ENCODE measurements around the gene HLCS.

HLCS gene

DNA sequence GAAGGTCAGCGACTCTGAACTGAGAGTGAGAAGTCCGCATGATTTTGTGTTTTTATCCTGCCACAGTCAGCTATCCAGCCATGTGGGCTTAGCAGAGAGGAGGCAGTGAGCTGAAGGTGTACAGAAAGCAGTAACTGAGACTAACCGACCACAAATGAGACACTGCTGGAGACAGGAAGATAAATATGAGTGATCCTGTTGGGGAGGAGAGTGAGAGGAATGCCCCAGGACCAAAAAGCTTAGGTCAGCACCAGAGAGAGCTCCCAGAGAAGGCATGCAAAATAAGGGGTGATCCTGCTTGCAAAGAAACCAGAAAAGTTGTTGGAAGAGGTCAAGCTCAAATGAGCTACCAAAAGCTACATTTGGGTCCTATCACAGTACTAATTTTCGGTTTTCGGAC is 63.7 kb downstream of the HLCS start:
- ATAC-seq (no peak), DNase-seq (no peak)
- Mint-ChIP-seq H3K9me3 (no peaks in the 10 kb centered on the region), H3K27me3 (no peaks in the 10 kb centered on the region), H3K27ac (no peak overlapping the region), H3K4me1 (peaks cover 2% of the 10 kb centered on the region), H3K4me3 (no peak overlapping the region), H3K36me3 (ENCODE audit: low read depth) (no peaks in the 10 kb centered on the region)

DNA sequence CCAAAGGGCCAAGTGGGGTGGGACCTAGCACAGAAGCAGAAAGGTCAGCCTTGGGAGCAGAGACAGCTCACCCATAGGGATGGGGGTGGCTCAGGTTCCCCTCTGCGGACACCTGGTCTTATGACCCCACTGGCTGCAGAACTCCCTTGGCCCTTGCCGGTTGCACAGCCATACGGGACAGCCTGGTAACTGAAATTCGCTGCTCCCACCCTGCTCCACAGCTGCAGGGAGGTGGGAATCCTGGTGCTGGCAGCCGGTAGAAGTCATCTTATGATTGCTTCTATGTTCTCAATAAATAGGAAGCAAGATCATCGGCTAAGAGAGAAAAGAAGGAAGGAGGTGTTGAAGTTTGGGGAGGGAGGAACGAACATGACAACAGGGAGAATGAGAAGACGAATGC is 64.1 kb downstream of the HLCS start:
- no peak for ATAC-seq
- no peak for DNase-seq
- Mint-ChIP-seq H3K9me3 (no peaks in the 10 kb centered on the region), H3K27me3 (no peaks in the 10 kb centered on the region), H3K4me1 (peaks cover 2% of the 10 kb centered on the region), H3K4me3 (no peak overlapping the region), H3K36me3 (ENCODE audit: low read depth) (peaks cover under 1% of the 10 kb centered on the region), H3K27ac (no peak overlapping the region)

DNA sequence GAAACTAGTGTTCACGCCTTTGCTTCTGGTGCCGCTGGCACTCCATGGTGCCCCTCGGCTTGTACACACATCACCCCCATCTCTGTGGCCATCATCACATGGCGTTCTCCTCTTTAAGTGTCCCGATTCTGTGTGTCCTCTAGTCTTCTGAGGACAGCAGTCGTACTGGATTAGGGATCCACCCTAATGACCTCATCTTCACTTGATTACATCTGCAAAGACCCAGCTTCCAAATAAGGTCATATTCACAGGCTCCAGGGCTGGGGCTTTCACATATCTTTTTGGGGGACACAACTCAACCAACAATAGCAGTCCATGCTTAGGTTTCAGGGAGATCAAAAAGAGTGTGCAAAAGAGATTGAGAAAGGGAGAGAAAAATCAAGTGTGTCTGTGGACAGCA is 64.9 kb downstream of the HLCS start:
- ATAC-seq (no peak), DNase-seq (no peak)
- H3K27me3 Mint-ChIP-seq: no peaks in the 10 kb centered on the region
- peaks cover 5% of the 10 kb centered on the region for H3K36me3 Mint-ChIP-seq (ENCODE audit: low read depth)
- peaks cover 2% of the 10 kb centered on the region for H3K4me1 Mint-ChIP-seq
- no peak overlapping the region for H3K27ac Mint-ChIP-seq
- no peaks in the 10 kb centered on the region for H3K9me3 Mint-ChIP-seq
- no peak overlapping the region for H3K4me3 Mint-ChIP-seq

DNA sequence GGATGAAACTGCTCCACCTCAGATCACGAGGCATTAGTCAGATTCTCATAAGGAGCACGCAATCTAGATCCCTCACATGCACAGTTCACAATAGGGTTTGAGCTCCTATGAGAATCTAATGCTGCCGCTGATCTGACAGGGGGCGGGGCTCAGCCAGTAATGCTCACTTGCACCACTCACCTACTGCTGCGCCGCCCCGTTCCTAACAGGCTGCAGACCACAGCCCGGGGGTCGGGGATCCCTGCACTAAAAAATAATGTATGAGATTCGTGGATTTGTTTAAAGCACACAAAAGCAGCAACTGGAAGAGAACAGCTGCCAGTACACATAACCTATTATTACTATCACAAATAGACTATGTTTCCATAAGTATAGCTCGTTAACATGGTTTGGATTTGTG is 72.9 kb downstream of the HLCS start:
- DNase-seq (no peak), ATAC-seq (no peak)
- Mint-ChIP-seq H3K4me3 (no peak overlapping the region), H3K36me3 (ENCODE audit: low read depth) (peaks cover 28% of the 10 kb centered on the region), H3K4me1 (no peaks in the 10 kb centered on the region), H3K27me3 (no peaks in the 10 kb centered on the region), H3K9me3 (no peaks in the 10 kb centered on the region), H3K27ac (no peak overlapping the region)

DNA sequence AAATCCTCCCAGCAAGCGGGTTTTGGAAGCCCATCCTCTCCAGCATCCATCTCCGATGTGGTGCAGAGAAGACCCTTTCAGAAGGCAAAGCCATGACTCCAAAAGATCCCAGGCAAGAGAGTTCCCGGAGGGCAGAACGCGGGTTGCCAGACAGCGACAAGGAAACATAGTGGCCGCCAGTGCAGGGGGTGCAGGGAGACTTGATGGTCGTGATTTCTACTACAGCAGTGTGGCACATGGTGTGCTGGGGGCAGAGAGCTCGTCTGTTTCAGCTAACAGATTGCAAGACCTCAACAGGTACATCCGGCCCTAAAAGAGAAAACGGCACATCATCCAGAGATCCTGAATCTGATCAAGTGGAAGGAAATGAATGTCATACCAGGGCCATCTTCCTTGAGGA is 74.3 kb downstream of the HLCS start:
- H3K4me1 Mint-ChIP-seq: no peaks in the 10 kb centered on the region
- H3K4me3 Mint-ChIP-seq: no peak overlapping the region
- ATAC-seq (no peak), DNase-seq (no peak)
- peaks cover 27% of the 10 kb centered on the region for H3K36me3 Mint-ChIP-seq (ENCODE audit: low read depth)
- H3K27ac Mint-ChIP-seq: no peak overlapping the region
- H3K9me3 Mint-ChIP-seq: no peaks in the 10 kb centered on the region
- H3K27me3 Mint-ChIP-seq: no peaks in the 10 kb centered on the region

DNA sequence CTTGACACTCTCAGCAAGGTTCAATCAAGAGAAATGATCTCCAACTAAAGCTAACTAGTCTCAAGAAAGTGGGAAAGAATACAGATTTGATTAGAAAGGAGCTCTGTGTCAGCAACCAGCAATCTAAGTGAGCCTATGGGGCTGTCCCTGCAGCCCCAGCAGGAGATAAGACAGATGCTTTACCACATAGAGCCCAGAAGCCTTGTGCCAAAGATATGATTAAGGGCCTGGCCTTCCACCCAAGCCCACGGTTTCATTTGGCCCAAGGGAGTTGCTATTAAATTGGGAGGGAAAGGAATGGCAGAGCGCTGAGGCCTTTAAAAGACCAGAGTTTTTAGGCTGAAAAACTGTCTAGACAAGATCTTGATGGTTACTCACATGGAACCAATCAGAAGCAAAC is 74.8 kb downstream of the HLCS start:
- no peaks in the 10 kb centered on the region for H3K9me3 Mint-ChIP-seq
- H3K4me1 Mint-ChIP-seq: no peaks in the 10 kb centered on the region
- ATAC-seq: no peak
- no peak overlapping the region for H3K27ac Mint-ChIP-seq
- no peak overlapping the region for H3K4me3 Mint-ChIP-seq
- H3K27me3 Mint-ChIP-seq: no peaks in the 10 kb centered on the region
- DNase-seq: no peak
- peaks cover 26% of the 10 kb centered on the region for H3K36me3 Mint-ChIP-seq (ENCODE audit: low read depth)

DNA sequence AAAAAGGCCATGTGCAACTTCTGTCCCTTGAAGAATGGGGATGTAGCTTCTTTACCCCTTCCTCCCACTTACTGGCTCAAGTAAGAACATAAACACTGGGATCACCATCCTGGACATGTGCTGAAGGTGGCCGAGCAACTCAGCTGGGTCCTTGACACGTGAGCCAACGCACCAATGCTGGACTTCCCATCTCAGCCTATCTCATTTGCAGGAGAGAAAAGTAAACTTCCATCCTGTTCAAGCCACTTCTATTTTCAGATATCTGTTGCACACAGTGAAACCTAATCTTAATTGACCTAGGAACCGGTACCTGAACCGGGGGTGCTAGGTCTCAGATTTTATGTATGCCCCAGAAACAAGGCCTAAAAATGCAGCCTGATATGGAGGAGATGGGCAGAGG is 75.3 kb downstream of the HLCS start:
- H3K4me1 Mint-ChIP-seq: no peaks in the 10 kb centered on the region
- no peaks in the 10 kb centered on the region for H3K27me3 Mint-ChIP-seq
- ATAC-seq (no peak), DNase-seq (no peak)
- no peak overlapping the region for H3K4me3 Mint-ChIP-seq
- H3K9me3 Mint-ChIP-seq: no peaks in the 10 kb centered on the region
- peaks cover 22% of the 10 kb centered on the region for H3K36me3 Mint-ChIP-seq (ENCODE audit: low read depth)
- no peak overlapping the region for H3K27ac Mint-ChIP-seq

DNA sequence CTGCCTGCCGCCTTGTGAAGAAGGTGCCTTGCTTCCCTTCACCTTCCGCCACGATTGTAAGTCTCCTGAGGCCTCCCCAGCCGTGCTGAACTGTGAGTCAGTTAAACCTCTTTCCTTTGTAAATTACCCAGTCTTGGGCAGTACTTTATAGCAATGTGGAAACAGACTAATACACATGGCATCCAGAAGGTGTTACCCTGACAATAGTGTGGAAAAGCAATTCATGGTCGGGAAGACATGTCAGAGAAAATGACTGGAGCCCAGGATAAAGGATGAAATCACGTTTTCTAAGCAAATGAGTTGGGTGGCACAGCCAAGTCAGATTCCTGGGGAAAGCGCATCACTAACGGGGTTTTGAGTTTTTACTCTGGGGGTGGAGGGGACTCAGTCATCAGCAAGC is 76.4 kb downstream of the HLCS start:
- peaks cover 23% of the 10 kb centered on the region for H3K36me3 Mint-ChIP-seq (ENCODE audit: low read depth)
- H3K4me3 Mint-ChIP-seq: no peak overlapping the region
- H3K4me1 Mint-ChIP-seq: no peaks in the 10 kb centered on the region
- no peak for ATAC-seq
- no peak for DNase-seq
- no peak overlapping the region for H3K27ac Mint-ChIP-seq
- no peaks in the 10 kb centered on the region for H3K27me3 Mint-ChIP-seq
- H3K9me3 Mint-ChIP-seq: no peaks in the 10 kb centered on the region

DNA sequence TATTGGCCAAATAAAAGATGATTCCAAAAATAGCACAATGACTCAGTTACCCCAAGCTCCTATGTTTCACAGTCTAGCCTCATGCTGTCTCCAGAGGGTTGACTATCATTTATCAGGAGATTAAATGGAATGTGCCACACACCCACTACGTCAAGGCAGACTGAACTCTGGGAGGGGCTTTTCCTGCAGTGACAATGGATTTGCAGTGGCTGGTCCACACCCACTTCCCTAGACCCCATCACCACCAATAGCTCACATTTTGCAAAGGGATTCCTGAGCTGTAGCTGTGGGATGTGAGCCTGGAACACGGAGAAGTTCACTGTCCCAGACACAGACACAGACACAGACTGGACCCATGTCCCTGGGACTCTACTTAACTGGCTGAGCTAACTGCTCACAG is 77.1 kb downstream of the HLCS start:
- DNase-seq (no peak), ATAC-seq (no peak)
- Mint-ChIP-seq H3K4me1 (no peaks in the 10 kb centered on the region), H3K4me3 (no peak overlapping the region), H3K27me3 (no peaks in the 10 kb centered on the region), H3K27ac (no peak overlapping the region), H3K36me3 (ENCODE audit: low read depth) (peaks cover 28% of the 10 kb centered on the region), H3K9me3 (no peaks in the 10 kb centered on the region)

DNA sequence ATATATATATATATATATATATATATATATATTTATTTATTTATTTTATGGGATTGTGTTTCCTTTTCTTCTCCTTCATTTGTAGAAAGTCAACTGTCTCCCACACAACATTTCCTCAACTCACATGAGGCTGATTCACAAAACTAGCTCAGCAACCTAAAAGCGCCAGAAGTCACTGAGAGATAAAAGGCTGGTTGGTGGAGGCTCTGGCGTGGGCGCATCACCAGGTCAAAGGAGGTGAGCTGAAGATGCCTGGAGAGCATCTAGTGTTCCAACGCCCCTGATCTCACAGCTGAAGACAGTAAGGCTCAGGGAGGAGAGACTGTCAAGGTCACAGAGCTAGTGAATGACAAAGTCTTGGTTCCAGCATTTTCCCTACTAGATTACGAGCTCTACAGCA is 78.0 kb downstream of the HLCS start:
- no peak overlapping the region for H3K4me3 Mint-ChIP-seq
- no peaks in the 10 kb centered on the region for H3K4me1 Mint-ChIP-seq
- no peak for DNase-seq
- H3K27ac Mint-ChIP-seq: no peak overlapping the region
- H3K36me3 Mint-ChIP-seq (ENCODE audit: low read depth): peaks cover 35% of the 10 kb centered on the region
- no peak for ATAC-seq
- H3K27me3 Mint-ChIP-seq: no peaks in the 10 kb centered on the region
- H3K9me3 Mint-ChIP-seq: no peaks in the 10 kb centered on the region

DNA sequence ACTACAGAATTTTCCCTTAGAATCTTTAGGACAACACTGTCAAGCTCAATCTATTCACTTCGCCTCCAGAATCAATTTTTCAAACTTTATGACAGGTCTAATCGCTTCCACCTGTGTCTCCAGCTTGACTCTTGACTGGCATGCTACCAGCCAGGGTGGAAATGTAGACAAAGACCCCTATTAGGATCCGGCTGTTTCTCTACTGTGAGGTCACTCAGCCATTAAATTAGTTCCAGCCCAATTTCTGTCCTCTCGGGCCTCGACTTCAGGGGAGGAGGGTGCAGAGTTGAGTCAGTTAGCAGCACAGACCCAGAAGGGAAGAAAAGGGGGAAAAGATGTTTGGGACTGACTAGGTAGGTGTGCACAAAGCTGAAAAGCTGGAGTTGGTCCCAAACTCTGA is 78.5 kb downstream of the HLCS start:
- H3K4me3 Mint-ChIP-seq: no peak overlapping the region
- no peaks in the 10 kb centered on the region for H3K4me1 Mint-ChIP-seq
- ATAC-seq (no peak), DNase-seq (no peak)
- H3K36me3 Mint-ChIP-seq (ENCODE audit: low read depth): peaks cover 35% of the 10 kb centered on the region
- no peak overlapping the region for H3K27ac Mint-ChIP-seq
- H3K9me3 Mint-ChIP-seq: no peaks in the 10 kb centered on the region
- no peaks in the 10 kb centered on the region for H3K27me3 Mint-ChIP-seq

DNA sequence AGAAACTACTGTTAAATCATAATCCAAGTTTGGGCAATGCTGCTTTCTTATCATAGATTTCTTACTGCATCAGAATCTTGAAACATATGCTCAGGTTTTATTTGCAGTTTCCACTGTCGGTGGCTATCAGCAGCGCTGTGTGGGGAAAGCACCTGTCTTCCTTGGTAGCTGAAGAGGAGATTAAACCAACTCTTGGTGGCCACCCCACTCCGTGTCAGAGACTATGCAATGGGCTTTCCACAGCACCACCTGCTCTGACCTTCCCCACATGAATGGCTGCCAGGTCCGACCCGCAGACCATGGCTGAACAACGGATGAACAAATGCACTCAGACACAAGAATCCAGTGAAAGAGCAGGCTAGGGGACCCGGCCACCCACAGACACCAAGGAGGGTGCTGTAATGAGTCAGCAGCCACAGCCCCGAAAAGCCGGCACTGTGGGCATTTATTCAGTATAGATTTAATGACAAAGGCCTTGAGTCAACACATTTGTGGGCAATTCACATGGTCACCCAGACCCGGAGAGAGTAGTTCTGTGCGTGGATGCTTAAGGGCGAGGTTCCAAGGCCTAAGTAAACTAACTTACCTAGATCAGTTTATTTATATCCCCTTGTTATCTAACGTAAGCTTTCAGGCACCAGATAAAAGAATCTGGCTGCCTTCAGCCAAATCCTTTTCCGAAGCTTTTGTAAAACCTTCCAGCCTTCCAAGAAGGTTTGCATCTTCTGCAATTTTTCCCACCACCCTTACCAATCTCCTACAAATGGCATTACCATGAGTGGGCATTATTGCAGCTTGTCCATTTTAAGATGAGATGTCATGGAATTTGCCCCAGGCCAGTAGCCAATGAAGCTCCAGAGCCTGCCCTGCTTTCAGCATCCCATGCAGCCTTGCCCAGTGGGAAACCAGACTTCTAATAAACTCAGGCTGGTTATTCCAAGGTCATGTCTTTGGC is 82.7 kb downstream of the HLCS start:
- DNase-seq (no peak), ATAC-seq (no peak)
- Mint-ChIP-seq H3K27ac (no peak overlapping the region), H3K9me3 (no peaks in the 10 kb centered on the region), H3K4me1 (no peaks in the 10 kb centered on the region), H3K27me3 (no peaks in the 10 kb centered on the region), H3K36me3 (ENCODE audit: low read depth) (peaks cover 33% of the 10 kb centered on the region), H3K4me3 (no peak overlapping the region)

DNA sequence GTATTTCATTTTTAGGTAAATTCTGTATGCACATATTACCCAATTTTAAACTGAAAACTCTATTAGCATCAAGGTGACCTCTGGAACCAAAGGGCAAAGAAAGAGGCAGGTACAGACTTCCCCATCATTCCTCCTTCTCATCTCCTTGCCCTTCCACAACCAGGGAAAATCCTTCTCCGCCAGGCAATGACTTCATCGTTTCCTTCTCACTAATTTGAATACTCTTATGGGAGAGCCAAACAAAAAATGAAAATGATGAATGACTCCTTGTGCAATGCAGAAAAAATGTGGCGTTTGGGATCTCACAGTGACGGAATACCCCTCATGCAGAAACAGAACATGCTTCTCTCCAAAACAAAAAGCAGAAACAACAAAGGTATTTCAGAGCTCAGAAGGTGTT is 83.7 kb downstream of the HLCS start:
- H3K27me3 Mint-ChIP-seq: no peaks in the 10 kb centered on the region
- H3K9me3 Mint-ChIP-seq: peaks cover 10% of the 10 kb centered on the region
- peaks cover 37% of the 10 kb centered on the region for H3K36me3 Mint-ChIP-seq (ENCODE audit: low read depth)
- no peak overlapping the region for H3K4me3 Mint-ChIP-seq
- DNase-seq (no peak), ATAC-seq (no peak)
- no peaks in the 10 kb centered on the region for H3K4me1 Mint-ChIP-seq
- H3K27ac Mint-ChIP-seq: no peak overlapping the region

DNA sequence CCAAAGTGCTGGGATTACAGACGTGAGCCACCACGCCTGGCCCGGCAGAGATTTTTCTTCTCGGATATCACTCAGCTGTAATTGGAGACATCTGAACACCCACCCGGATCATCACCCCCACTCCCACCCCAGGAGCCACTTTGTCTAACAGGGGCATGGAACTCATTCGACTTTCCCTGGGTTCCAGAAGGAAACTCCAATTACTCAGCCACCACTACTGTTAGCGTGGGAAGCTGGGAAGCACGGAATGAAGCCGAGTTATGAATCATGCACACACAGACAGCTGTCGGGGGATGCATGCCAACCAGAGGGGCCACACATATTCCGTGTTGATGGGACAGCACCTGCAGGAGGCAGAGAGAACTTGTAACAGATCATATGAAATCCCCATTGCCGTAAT is 85.2 kb downstream of the HLCS start:
- Mint-ChIP-seq H3K4me1 (no peaks in the 10 kb centered on the region), H3K27me3 (no peaks in the 10 kb centered on the region), H3K4me3 (no peak overlapping the region), H3K9me3 (peaks cover 10% of the 10 kb centered on the region), H3K27ac (no peak overlapping the region), H3K36me3 (ENCODE audit: low read depth) (peaks cover 39% of the 10 kb centered on the region)
- no peak for ATAC-seq
- DNase-seq: no peak

DNA sequence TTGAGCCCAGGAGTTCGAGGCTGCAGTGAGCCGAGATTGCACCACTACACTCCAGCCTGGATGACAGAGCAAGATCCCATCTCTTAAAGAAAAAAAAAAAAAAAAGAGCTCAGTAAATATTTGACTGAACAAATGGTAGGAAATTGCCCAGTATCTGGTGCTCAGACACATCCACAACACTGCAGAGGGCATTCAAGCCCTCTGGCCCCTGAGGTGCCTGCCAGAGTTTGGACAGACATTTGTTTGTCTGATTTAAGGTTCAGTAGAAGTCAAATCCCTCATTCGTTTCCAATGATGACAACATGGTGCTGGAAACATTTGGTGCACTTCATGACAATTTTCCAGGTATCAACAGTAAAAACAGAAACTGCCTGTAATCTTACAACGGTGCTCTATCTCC is 86.6 kb downstream of the HLCS start:
- DNase-seq: no peak
- Mint-ChIP-seq H3K4me3 (no peak overlapping the region), H3K27ac (no peak overlapping the region), H3K27me3 (no peaks in the 10 kb centered on the region), H3K4me1 (no peaks in the 10 kb centered on the region), H3K9me3 (peaks cover 10% of the 10 kb centered on the region), H3K36me3 (ENCODE audit: low read depth) (peaks cover 31% of the 10 kb centered on the region)
- no peak for ATAC-seq

DNA sequence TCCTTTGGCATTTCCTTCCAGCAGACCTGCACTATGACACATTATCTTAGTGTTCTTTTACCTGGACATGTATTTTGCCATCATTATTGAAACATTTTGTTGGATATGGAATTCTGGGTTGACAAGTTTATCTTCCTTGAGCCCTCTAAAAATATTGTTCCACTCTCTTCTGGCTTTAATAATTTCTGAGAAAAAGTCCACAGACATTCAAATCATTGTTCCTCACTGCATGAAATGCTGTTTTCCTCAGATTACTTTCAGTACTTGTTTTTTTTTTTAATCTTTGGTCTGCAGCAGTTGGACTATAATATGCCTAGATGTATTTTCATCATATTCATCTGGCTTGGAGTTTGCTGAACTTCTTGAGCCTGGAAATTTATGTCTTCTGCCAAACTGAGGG is 88.7 kb downstream of the HLCS start:
- H3K36me3 Mint-ChIP-seq (ENCODE audit: low read depth): peaks cover 16% of the 10 kb centered on the region
- H3K27me3 Mint-ChIP-seq: no peaks in the 10 kb centered on the region
- DNase-seq (no peak), ATAC-seq (no peak)
- H3K4me3 Mint-ChIP-seq: no peak overlapping the region
- H3K27ac Mint-ChIP-seq: no peak overlapping the region
- peaks cover 10% of the 10 kb centered on the region for H3K9me3 Mint-ChIP-seq
- H3K4me1 Mint-ChIP-seq: no peaks in the 10 kb centered on the region
